OCI-LY3 (cell line): ENCODE data around the gene INHBE.

ENCODE experiments used
- EZH2phosphoT487 ChIP-seq: fragments of 200-600 bp; shearing (Covaris generic); IDR thresholded peaks from 2 replicates; pipeline ENCODE4 v1.6.1; 2018; ENCODE audit warnings: antibody characterized with exemption, mixed run types, low read depth
- TF ChIP-seq, protein P1 (sequence below): fragments of 200-600, 300-600 bp; sonication (generic); IDR thresholded peaks from 2 replicates; pipeline ENCODE4 v1.5.1; 2014; ENCODE audit warnings: antibody characterized with exemption, low read length, low read depth

DNA sequence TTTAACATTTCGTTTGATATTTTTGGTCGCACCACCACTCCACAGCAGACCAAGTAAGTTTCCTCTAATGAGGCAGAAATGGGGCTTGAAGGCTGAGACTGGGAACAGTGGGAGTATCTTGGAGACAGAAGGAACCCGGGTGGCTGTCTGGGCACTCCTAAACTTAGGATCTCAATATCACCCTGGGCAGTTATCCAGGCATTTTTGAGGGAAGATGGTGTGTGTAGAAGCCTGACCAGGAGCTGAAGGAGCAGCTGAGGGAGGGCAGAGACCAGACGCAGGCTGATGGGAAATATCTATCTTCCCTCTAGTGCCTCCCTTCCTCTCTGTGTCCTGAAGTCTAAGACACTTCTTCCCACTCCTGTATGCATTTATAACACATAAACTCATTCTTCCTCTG lies 43.5 kb downstream of the INHBE start:
- TF ChIP-seq, protein P1, sequence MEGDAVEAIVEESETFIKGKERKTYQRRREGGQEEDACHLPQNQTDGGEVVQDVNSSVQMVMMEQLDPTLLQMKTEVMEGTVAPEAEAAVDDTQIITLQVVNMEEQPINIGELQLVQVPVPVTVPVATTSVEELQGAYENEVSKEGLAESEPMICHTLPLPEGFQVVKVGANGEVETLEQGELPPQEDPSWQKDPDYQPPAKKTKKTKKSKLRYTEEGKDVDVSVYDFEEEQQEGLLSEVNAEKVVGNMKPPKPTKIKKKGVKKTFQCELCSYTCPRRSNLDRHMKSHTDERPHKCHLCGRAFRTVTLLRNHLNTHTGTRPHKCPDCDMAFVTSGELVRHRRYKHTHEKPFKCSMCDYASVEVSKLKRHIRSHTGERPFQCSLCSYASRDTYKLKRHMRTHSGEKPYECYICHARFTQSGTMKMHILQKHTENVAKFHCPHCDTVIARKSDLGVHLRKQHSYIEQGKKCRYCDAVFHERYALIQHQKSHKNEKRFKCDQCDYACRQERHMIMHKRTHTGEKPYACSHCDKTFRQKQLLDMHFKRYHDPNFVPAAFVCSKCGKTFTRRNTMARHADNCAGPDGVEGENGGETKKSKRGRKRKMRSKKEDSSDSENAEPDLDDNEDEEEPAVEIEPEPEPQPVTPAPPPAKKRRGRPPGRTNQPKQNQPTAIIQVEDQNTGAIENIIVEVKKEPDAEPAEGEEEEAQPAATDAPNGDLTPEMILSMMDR, result no peak
- no peak for TF ChIP-seq EZH2phosphoT487
